ENCODE results near the gene RTEL1. TPM values are rescaled to one million over a fixed set of nuclear protein-coding genes. Genes with fewer than 3 reads are reported as not detected.

RTEL1 gene
- total RNA-seq, 1 experiment from 2014 or later: 58.0 TPM

- ChIA-PET RAD21 (ENCODE audit: low non-redundant PET in 1 of 2, low total read pairs in 2 of 2, uncharacterized antibody in 2 of 2, unreplicated experiment in 2 of 2) (no interaction called here), CTCF (interaction anchor here (1.0 to 1.6 kb wide), 4 partner anchors 33 to 240 kb away, joined by 3 to 5 read pairs (median 4); partner anchors contain the start of genes ARFRP1, PRPF6, TPD52L2 and ZGPAT), POLR2A (interaction anchor here (1.6 to 1.7 kb wide), 2 partner anchors 33 to 125 kb away, joined by 6 to 12 read pairs; partner anchors contain the start of genes ARFRP1, TPD52L2 and ZGPAT)
- Histone ChIP-seq H3K27ac (ENCODE audit: low read depth, low read length) (peak overlapping the region; percentile 96), H3K27me3 (ENCODE audit: insufficient read depth, low read length) (no peaks in the 10 kb centered on the region), H3K9ac (ENCODE audit: low read length) (peak overlapping the region; percentile 89), H3K9me2 (ENCODE audit: insufficient read depth) (no peaks in the 10 kb centered on the region), H3K36me3 (ENCODE audit: control insufficient read depth in 1 of 2, insufficient read depth in 2 of 2, low read length in 2 of 2) (peaks cover 3 to 23% of the 10 kb centered on the region in 2 experiments; a peak in 2 of 4 replicates), H2AFZ (ENCODE audit: low read depth, low read length, poor library complexity, severe bottlenecking) (no peak overlapping the region), H3K4me2 (ENCODE audit: low read length) (peak overlapping the region; percentile 78), H3K4me3 (replicated peaks in 1 of 2; ENCODE audit: low read depth in 1 of 2, low read length in 2 of 2) (peak overlapping the region; percentile 76 to 85), H4K20me1 (ENCODE audit: insufficient read depth) (no peaks in the 10 kb centered on the region), H3K79me2 (ENCODE audit: insufficient read depth, low read length) (peaks cover 18% of the 10 kb centered on the region), H3K4me1 (ENCODE audit: control insufficient read depth in 1 of 2, insufficient read depth in 2 of 2, low read length in 2 of 2) (peaks cover 20 to 45% of the 10 kb centered on the region in 2 experiments; a peak in 3 of 4 replicates), H3K9me3 (ENCODE audit: control insufficient read depth in 1 of 2, insufficient read depth in 1 of 2, low read depth in 1 of 2, low read length in 2 of 2) (no peaks in the 10 kb centered on the region)
- DNase-seq (ENCODE audit: low read depth, low spot score): peak; percentile 48
- intact Hi-C loops (cut with micrococcal nuclease): no loop called here
- BruUV-seq (replicated peaks): no TSS peak
- ATAC-seq: peak; percentile 52
- TF ChIP-seq ZBTB33 (IDR thresholded peaks at IDR 0.05; ENCODE audit: extremely low read depth, insufficient replicate concordance, low read length) (no peak), ELF1 (IDR thresholded peaks at IDR 0.05; ENCODE audit: borderline replicate concordance, low read depth) (no peak), CBX3 (IDR thresholded peaks at IDR 0.05; ENCODE audit: low read depth) (no peak), SIN3A (IDR thresholded peaks at IDR 0.05; ENCODE audit: low read depth) (peak; percentile 64; the same call in 1 of the 2 replicates), FOSL1 (IDR thresholded peaks at IDR 0.05; ENCODE audit: low read depth) (no peak), POLR2A (IDR thresholded peaks at IDR 0.05; ENCODE audit: borderline replicate concordance, extremely low read depth, insufficient read depth, insufficient read length) (no peak), YY1 (IDR thresholded peaks at IDR 0.05; ENCODE audit: extremely low read depth, insufficient replicate concordance, low read depth, low read length) (no peak), RAD21 (IDR thresholded peaks at IDR 0.05; ENCODE audit: low read depth) (no peak), CTCF (IDR thresholded peaks at IDR 0.05 in 2 of 3, conservative IDR thresholded peaks at IDR 0.05 in 1 of 3; ENCODE audit: borderline replicate concordance in 1 of 3, insufficient read depth in 1 of 3, low read depth in 2 of 3, low read length in 2 of 3) (peak in 1 of 3 experiments; percentile 34; a peak in 2 of 6 replicates), EGR1 (IDR thresholded peaks at IDR 0.05; ENCODE audit: low read depth) (no peak), MAX (IDR thresholded peaks at IDR 0.05) (peak; percentile 93), JUND (IDR thresholded peaks at IDR 0.05) (no peak), ZFX (IDR thresholded peaks at IDR 0.05) (peak; percentile 94), ATF3 (IDR thresholded peaks at IDR 0.05) (no peak), POLR2AphosphoS5 (IDR thresholded peaks at IDR 0.05; ENCODE audit: low read depth, low read length) (no peak), TCF7L2 (IDR thresholded peaks at IDR 0.05; ENCODE audit: borderline replicate concordance, extremely low read depth, insufficient read depth, insufficient read length) (peak; percentile 7), EZH2phosphoT487 (IDR thresholded peaks at IDR 0.05; ENCODE audit: borderline replicate concordance) (no peak), ZNF274 (IDR thresholded peaks at IDR 0.05; ENCODE audit: low read depth, low read length) (no peak)
Observed at GRCh38 chr20:63740627-63741353, 82.7 kb downstream of the RTEL1 start.

All from HCT116 (cell line).